ENCODE results near the gene ZNF831.

ZNF831 gene

GRCh38 chr20:59214073-59214472, 50.5 kb downstream of the ZNF831 start:
- H3K9me3 ChIP-seq (ENCODE audit: control insufficient read depth, insufficient read depth, low read length), result no peaks in the 10 kb centered on the region

GRCh38 chr20:59214606-59215547, 51.3 kb downstream of the ZNF831 start:
- Histone ChIP-seq H3K27me3 (ENCODE audit: control insufficient read depth, low read length) (no peaks in the 10 kb centered on the region), H3K36me3 (ENCODE audit: control insufficient read depth, low read length) (no peaks in the 10 kb centered on the region)

More at GRCh38 chr20:59214073-59214472, 50.5 kb downstream of the ZNF831 start:
- Histone ChIP-seq H3K4me2 (ENCODE audit: low read length) (no peak overlapping the region), H3K36me3 (ENCODE audit: control insufficient read depth, low read length) (no peaks in the 10 kb centered on the region), H3F3A (ENCODE audit: control insufficient read depth, insufficient read depth) (no peaks in the 10 kb centered on the region), H3K4me1 (ENCODE audit: control insufficient read depth, low read length) (no peaks in the 10 kb centered on the region), H3K27me3 (ENCODE audit: control insufficient read depth, low read length) (no peaks in the 10 kb centered on the region), H4K20me1 (ENCODE audit: control insufficient read depth, insufficient read depth, low read depth, low read length) (no peaks in the 10 kb centered on the region), H3K27ac (ENCODE audit: low read depth, low read length) (no peak overlapping the region), H3K9me2 (replicated peaks; ENCODE audit: control insufficient read depth, low read length) (no peaks in the 10 kb centered on the region), H3K79me2 (ENCODE audit: control insufficient read depth, low read length) (no peaks in the 10 kb centered on the region), H3K4me3 (ENCODE audit: low read length) (no peak overlapping the region)
- no peak for TF ChIP-seq EZH2phosphoT487 (IDR thresholded peaks at IDR 0.05; ENCODE audit: borderline replicate concordance, low read length)
- no peak for TF ChIP-seq CTCF (IDR thresholded peaks at IDR 0.05; ENCODE audit: low read depth, low read length, poor library complexity, severe bottlenecking)

GRCh38 chr20:59217173-59217572, 53.6 kb downstream of the ZNF831 start:
- H3K79me2 ChIP-seq (ENCODE audit: control insufficient read depth, low read length), result no peaks in the 10 kb centered on the region
- no peak overlapping the region for H3K4me2 ChIP-seq (ENCODE audit: low read length)
- no peak overlapping the region for H3K27ac ChIP-seq (ENCODE audit: low read depth, low read length)
- H3K4me3 ChIP-seq (ENCODE audit: low read length), result no peak overlapping the region
- TF ChIP-seq CTCF (IDR thresholded peaks at IDR 0.05; ENCODE audit: low read depth, low read length, poor library complexity, severe bottlenecking), result no peak
- no peak for TF ChIP-seq EZH2phosphoT487 (IDR thresholded peaks at IDR 0.05; ENCODE audit: borderline replicate concordance, low read length)
- H3K27me3 ChIP-seq (ENCODE audit: control insufficient read depth, low read length), result no peaks in the 10 kb centered on the region
- H3K4me1 ChIP-seq (ENCODE audit: control insufficient read depth, low read length), result peaks cover 5% of the 10 kb centered on the region
- H4K20me1 ChIP-seq (ENCODE audit: control insufficient read depth, insufficient read depth, low read depth, low read length), result no peaks in the 10 kb centered on the region
- H3F3A ChIP-seq (ENCODE audit: control insufficient read depth, insufficient read depth), result no peaks in the 10 kb centered on the region
- no peaks in the 10 kb centered on the region for H3K9me2 ChIP-seq (replicated peaks; ENCODE audit: control insufficient read depth, low read length)
- H3K9me3 ChIP-seq (ENCODE audit: control insufficient read depth, insufficient read depth, low read length), result no peaks in the 10 kb centered on the region
- no peaks in the 10 kb centered on the region for H3K36me3 ChIP-seq (ENCODE audit: control insufficient read depth, low read length)

More at GRCh38 chr20:59214606-59215547, 51.3 kb downstream of the ZNF831 start:
- H3K4me2 ChIP-seq (ENCODE audit: low read length), result no peak overlapping the region
- no peak for TF ChIP-seq EZH2phosphoT487 (IDR thresholded peaks at IDR 0.05; ENCODE audit: borderline replicate concordance, low read length)
- TF ChIP-seq CTCF (IDR thresholded peaks at IDR 0.05; ENCODE audit: low read depth, low read length, poor library complexity, severe bottlenecking), result no peak
- no peaks in the 10 kb centered on the region for H3K9me2 ChIP-seq (replicated peaks; ENCODE audit: control insufficient read depth, low read length)
- no peaks in the 10 kb centered on the region for H3K9me3 ChIP-seq (ENCODE audit: control insufficient read depth, insufficient read depth, low read length)
- H3K79me2 ChIP-seq (ENCODE audit: control insufficient read depth, low read length), result no peaks in the 10 kb centered on the region
- H3K4me3 ChIP-seq (ENCODE audit: low read length), result no peak overlapping the region
- H3K4me1 ChIP-seq (ENCODE audit: control insufficient read depth, low read length), result no peaks in the 10 kb centered on the region
- H3F3A ChIP-seq (ENCODE audit: control insufficient read depth, insufficient read depth), result no peaks in the 10 kb centered on the region
- no peaks in the 10 kb centered on the region for H4K20me1 ChIP-seq (ENCODE audit: control insufficient read depth, insufficient read depth, low read depth, low read length)
- no peak overlapping the region for H3K27ac ChIP-seq (ENCODE audit: low read depth, low read length)
